ENCODE measurements around the gene CCDC97. TPM values are rescaled to one million over a fixed set of nuclear protein-coding genes. Genes with fewer than 3 reads are reported as not detected.
A peak's percentile ranks its signal among the peaks of the same experiment; 100 is the strongest.

The CCDC97 gene
- polyA plus RNA-seq, 1 of the 3 experiments (the other 2 are of a cell fraction), result 9.6 TPM

DNA sequence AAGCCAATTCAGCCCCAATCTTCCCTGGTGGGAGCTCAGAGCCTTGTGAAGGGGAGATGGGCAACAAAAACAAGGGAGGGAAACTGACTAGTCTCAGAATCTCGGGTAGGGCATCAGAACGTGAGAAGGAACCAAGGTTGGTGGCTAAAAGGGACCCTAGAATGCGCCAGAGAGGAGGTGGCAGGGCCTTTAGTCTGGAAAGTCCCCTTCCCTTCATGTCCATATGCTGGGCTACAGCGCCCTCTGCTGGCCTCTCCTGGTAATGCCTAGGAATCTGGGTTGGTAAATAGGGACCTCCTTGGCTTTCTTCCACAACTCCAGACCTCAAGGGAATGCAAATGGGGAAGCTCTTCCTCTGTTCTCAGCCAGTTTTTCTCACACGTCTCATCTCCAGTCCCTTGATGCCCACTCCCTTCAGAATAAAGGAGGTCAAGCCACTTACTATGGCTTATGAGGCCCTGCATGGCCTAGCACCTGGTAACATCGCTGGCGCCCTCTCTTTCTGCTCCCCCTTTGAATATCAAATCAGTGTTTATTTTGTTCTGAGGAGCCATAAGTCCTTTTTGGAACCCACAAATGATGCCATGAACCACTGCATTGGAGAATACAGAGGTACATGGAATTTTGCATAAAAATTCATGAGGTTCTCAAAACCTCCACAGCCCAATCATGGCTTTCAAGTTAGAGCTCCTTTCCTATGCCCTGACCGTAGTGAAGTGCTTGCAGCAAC is 1.4 kb upstream of the CCDC97 start (continued):
- TF ChIP-seq CHD2 (IDR thresholded peaks at IDR 0.05; ENCODE audit: low read length, partially characterized antibody) (peak; percentile 35), TCF12 (IDR thresholded peaks at IDR 0.05) (no peak), RAD21 (IDR thresholded peaks at IDR 0.05; ENCODE audit: low read length) (peak; percentile 74), SMC3 (IDR thresholded peaks at IDR 0.05; ENCODE audit: low read depth, low read length) (peak; percentile 54; the same call in 1 of the 2 replicates)
- TF ChIP-seq, protein P1, sequence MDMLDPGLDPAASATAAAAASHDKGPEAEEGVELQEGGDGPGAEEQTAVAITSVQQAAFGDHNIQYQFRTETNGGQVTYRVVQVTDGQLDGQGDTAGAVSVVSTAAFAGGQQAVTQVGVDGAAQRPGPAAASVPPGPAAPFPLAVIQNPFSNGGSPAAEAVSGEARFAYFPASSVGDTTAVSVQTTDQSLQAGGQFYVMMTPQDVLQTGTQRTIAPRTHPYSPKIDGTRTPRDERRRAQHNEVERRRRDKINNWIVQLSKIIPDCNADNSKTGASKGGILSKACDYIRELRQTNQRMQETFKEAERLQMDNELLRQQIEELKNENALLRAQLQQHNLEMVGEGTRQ (IDR thresholded peaks at IDR 0.05; ENCODE audit: borderline replicate concordance, low read depth, low read length), result no peak
- TF ChIP-seq, protein P2, sequence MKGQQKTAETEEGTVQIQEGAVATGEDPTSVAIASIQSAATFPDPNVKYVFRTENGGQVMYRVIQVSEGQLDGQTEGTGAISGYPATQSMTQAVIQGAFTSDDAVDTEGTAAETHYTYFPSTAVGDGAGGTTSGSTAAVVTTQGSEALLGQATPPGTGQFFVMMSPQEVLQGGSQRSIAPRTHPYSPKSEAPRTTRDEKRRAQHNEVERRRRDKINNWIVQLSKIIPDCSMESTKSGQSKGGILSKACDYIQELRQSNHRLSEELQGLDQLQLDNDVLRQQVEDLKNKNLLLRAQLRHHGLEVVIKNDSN (IDR thresholded peaks at IDR 0.05; ENCODE audit: borderline replicate concordance, low read depth), result no peak
- TF ChIP-seq, protein P3, sequence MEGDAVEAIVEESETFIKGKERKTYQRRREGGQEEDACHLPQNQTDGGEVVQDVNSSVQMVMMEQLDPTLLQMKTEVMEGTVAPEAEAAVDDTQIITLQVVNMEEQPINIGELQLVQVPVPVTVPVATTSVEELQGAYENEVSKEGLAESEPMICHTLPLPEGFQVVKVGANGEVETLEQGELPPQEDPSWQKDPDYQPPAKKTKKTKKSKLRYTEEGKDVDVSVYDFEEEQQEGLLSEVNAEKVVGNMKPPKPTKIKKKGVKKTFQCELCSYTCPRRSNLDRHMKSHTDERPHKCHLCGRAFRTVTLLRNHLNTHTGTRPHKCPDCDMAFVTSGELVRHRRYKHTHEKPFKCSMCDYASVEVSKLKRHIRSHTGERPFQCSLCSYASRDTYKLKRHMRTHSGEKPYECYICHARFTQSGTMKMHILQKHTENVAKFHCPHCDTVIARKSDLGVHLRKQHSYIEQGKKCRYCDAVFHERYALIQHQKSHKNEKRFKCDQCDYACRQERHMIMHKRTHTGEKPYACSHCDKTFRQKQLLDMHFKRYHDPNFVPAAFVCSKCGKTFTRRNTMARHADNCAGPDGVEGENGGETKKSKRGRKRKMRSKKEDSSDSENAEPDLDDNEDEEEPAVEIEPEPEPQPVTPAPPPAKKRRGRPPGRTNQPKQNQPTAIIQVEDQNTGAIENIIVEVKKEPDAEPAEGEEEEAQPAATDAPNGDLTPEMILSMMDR (IDR thresholded peaks at IDR 0.05), result peak; percentile 95

DNA sequence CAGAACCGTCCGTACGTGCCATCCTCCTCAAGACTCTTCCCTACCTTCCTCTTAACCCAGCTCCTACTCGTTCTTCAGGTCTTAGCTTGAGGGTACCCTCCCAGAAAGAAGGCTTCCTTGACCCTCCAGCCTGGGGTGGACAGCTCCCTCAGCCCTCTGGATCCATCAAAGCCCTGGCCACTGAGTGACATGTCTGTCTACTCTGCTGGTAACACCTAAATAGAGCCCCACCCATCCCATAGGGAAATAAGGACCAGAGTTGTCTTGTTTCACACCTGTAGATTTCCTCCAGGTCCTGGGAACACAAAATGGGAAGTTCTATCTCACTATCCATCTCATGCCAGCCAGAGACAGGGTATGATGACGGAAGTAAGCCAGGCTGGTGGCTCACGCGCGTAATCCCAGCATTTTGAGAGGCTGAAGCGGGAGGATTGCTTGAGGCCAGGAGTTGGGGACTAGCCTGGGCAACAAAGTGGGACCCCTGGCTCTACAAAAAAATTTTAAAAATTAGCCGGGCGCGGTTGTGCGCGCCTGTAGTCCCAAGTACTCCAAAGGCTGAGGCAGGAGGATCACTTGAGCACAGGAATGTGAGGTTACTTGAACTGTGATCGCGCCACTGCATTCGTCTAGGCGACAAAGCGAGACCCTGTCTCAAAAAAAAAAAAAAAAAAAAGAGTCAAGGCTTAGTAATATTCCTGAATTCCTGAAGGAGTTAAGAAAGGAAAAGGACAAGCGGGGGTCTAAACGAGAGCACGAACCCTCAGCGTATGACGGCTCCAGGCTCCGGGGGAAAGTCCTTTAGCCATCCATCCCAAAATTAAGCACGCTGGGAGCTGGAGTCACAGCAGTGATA is 566 bp upstream of the CCDC97 start:
- no peaks in the 10 kb centered on the region for H3K9me2 ChIP-seq
- peak overlapping the region; percentile 69 to 80 for H3K4me3 ChIP-seq (ENCODE audit: low read depth in 2 of 2, low read length in 1 of 2)
- POLR2A ChIA-PET, result interaction anchor here (1.4 kb wide), 1 partner anchor 15 kb away, joined by 5 read pairs; no protein-coding TSS in a partner anchor
- no peak for TF ChIP-seq RCOR1 (IDR thresholded peaks at IDR 0.05; ENCODE audit: low read length)
- CTCF ChIA-PET, result interaction anchor here (0.9 to 5.5 kb wide), 32 partner anchors 8 to 139 kb away, joined by 3 to 105 read pairs (median 5); partner anchors contain the start of genes B9D2, DMAC2, HNRNPUL1 and TGFB1
- WGBS (ENCODE audit: low lambda C conversion rate), result 32% methylated on average over 26 of the region's 26 CpGs
- H3K27me3 ChIP-seq (ENCODE audit: insufficient read depth), result no peaks in the 10 kb centered on the region
- peak overlapping the region; percentile 93 for H3K9ac ChIP-seq
- H3K79me2 ChIP-seq (ENCODE audit: insufficient read depth), result peaks cover 45% of the 10 kb centered on the region
- peak overlapping the region; percentile 96 for H3K4me2 ChIP-seq
- peak overlapping the region; percentile 61; the same call in 1 of the 2 replicates for H2AFZ ChIP-seq (ENCODE audit: low read depth)
- peak overlapping the region; percentile 95 for H3K27ac ChIP-seq (ENCODE audit: low read depth in 2 of 2, low read length in 1 of 2)
- H3K4me1 ChIP-seq (ENCODE audit: control insufficient read depth in 1 of 2, insufficient read depth in 2 of 2, low read depth in 1 of 2, low read length in 1 of 2), result peaks cover 14 to 19% of the 10 kb centered on the region in 2 experiments; a peak in 3 of 4 replicates
- peaks cover 84% of the 10 kb centered on the region for H3F3A ChIP-seq (replicated peaks; ENCODE audit: insufficient read depth)
- H3K9me3 ChIP-seq, result no peaks in the 10 kb centered on the region
- H4K20me1 ChIP-seq (ENCODE audit: insufficient read depth), result no peaks in the 10 kb centered on the region; the same call in 1 of the 2 replicates
- DNase-seq, result no peak
- peaks cover 44 to 57% of the 10 kb centered on the region in 2 experiments for H3K36me3 ChIP-seq (replicated peaks in 1 of 2; ENCODE audit: control insufficient read depth in 1 of 2, insufficient read depth in 2 of 2, low read length in 1 of 2)

Data from SK-N-SH (cell line).